Stomach (tissue), 4 donors: Measurements from ENCODE around the gene MLIP.

Experiments used
- CTCF ChIP-seq, 7 experiments: fragments of 450-650 bp in 4 of 7; fragments of 200-600 bp in 3 of 7; sonication (generic) in 3 of 7; IDR thresholded peaks; one replicate each; pipeline ENCODE4 v1.5.1; 2016 to 2019; ENCODE audit warnings: antibody characterized with exemption in 7 of 7, control low read depth in 2 of 7, mild to moderate bottlenecking in 1 of 7
- POLR2A ChIP-seq, 4 donors: fragments of 450-650 bp; IDR thresholded peaks; one replicate each; pipeline ENCODE4 v1.6.1; 2016; ENCODE audit warnings: antibody characterized with exemption in 4 of 4, control low read depth in 2 of 4, mild to moderate bottlenecking in 1 of 4, moderate library complexity in 1 of 4
- POLR2AphosphoS5 ChIP-seq, 3 donors: sonication (generic); formaldehyde crosslinking; IDR thresholded peaks; one replicate each; pipeline ENCODE4 v1.6.1; 2016; ENCODE audit warnings: antibody characterized with exemption in 3 of 3

GRCh38 chr6:54156650-54157250 lies 45.5 kb downstream of the MLIP start:
- TF ChIP-seq POLR2A (IDR thresholded peaks at IDR 0.05): no peak
- TF ChIP-seq CTCF (IDR thresholded peaks at IDR 0.05): no peak
- TF ChIP-seq POLR2AphosphoS5 (IDR thresholded peaks at IDR 0.05): no peak
